Epithelial cell of esophagus (primary cell): Measurements from ENCODE around the gene PAK4.
A peak's percentile ranks its signal among the peaks of the same experiment; 100 is the strongest.

Experiments
- DNase-seq: peaks from one replicate; pipeline ENCODE4 v3.0.0; 2010; ENCODE audit warnings: low read depth
- H3K4me3 ChIP-seq: 2 replicates; pipeline ENCODE4 v1.5.1; 2011; ENCODE audit warnings: mild to moderate bottlenecking, low read length, control low read depth
- CTCF ChIP-seq: IDR thresholded peaks from 2 replicates; pipeline ENCODE4 v1.5.1; 2011; ENCODE audit warnings: low read depth, mild to moderate bottlenecking, low read length, control low read depth, inconsistent platforms; ENCODE audit not compliant: insufficient read depth; ENCODE audit errors: missing control alignments

The PAK4 gene

GRCh38 chr19:39187552-39187943 is 62.0 kb downstream of the PAK4 start:
- no peak for TF ChIP-seq CTCF
- DNase-seq = no peak
- H3K4me3 ChIP-seq = no peak overlapping the region

GRCh38 chr19:39188960-39189359 is 63.4 kb downstream of the PAK4 start:
- TF ChIP-seq CTCF = no peak
- H3K4me3 ChIP-seq = no peak overlapping the region
- no peak for DNase-seq

- no peak overlapping the region for H3K4me3 ChIP-seq
- TF ChIP-seq CTCF = no peak
- DNase-seq = no peak
Observed at GRCh38 chr19:39190768-39191167, 65.2 kb downstream of the PAK4 start.

- peak; percentile 44 for DNase-seq
- no peak overlapping the region for H3K4me3 ChIP-seq
- no peak for TF ChIP-seq CTCF
Observed at GRCh38 chr19:39192846-39193245, 67.3 kb downstream of the PAK4 start.

- TF ChIP-seq CTCF = no peak
- DNase-seq = no peak
- H3K4me3 ChIP-seq = no peak overlapping the region
Observed at GRCh38 chr19:39193803-39194202, 68.2 kb downstream of the PAK4 start.

- DNase-seq = no peak
- H3K4me3 ChIP-seq = no peak overlapping the region
- TF ChIP-seq CTCF = no peak
Observed at GRCh38 chr19:39194832-39195542, 69.4 kb downstream of the PAK4 start.

- peak; percentile 45 for DNase-seq
- no peak for TF ChIP-seq CTCF
- no peak overlapping the region for H3K4me3 ChIP-seq
Observed at GRCh38 chr19:39195755-39196154, 70.2 kb downstream of the PAK4 start.
